ENCODE results near the gene APOA4.

GRCh38 chr11:116800610-116801009 lies 22.5 kb downstream of the APOA4 start:
- no peak for TF ChIP-seq CTCF (IDR thresholded peaks at IDR 0.05)
- TF ChIP-seq POLR2A (IDR thresholded peaks at IDR 0.05): no peak

Data from lower leg skin (tissue), 3 donors.